Jurkat, Clone E6-1 (cell line): ENCODE results near the gene HK1.
"Not testable (repeated sequence)": the region's sequence is repeated elsewhere in the genome, so short reads cannot be mapped to it uniquely, and the experiment has no call there.

Experiments used
- DNase-seq: peaks from one replicate; pipeline ENCODE4 v3.0.0-alpha.2; 2011; ENCODE audit warnings: low read depth, low spot score
- H3K4me3 ChIP-seq: 2 replicates; pipeline ENCODE4 v1.5.1; 2011; ENCODE audit warnings: mild to moderate bottlenecking, low read length, control low read depth, moderate library complexity

Gene HK1

DNA sequence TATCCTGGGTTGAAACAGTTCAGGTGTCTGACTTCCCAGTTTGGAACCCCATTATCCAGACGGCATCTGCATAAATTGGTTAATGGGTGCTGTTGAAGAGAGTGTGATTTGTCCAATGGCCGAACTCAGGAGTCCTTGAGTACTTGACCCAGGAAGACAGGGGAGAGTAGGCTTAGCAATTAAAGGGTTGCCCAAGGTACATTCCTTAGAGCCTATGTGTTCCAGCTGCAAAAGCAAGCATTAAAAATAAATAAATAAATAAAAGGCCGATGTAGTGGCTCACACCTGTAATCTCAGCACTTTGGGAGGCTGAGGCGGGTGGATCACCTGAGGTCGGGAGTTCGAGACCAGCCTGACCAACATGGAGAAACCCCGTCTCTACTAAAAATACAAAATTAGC lies 44.0 kb downstream of the HK1 start:
- not testable (repeated sequence) for DNase-seq, H3K4me3 ChIP-seq

DNA sequence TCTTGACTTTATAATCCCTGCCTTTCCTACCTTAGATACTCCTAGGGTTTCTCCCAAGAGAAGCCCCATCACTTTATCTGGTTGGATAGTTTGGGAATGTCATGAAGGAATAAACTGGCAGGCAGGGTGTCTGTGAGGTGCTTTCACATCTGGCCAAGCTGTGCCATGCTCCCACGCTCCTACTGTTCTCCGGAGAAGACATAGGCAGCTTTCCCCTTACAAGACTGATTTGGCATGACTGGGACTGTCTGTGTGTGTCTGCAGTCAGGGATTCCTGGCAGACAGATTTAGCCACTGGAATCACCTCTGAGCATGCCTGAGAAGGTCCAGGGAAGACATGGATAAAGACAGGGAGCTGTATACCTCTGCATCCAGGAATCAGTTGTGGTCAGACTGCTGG lies 45.3 kb downstream of the HK1 start:
- no peak for DNase-seq
- H3K4me3 ChIP-seq, result no peak overlapping the region

DNA sequence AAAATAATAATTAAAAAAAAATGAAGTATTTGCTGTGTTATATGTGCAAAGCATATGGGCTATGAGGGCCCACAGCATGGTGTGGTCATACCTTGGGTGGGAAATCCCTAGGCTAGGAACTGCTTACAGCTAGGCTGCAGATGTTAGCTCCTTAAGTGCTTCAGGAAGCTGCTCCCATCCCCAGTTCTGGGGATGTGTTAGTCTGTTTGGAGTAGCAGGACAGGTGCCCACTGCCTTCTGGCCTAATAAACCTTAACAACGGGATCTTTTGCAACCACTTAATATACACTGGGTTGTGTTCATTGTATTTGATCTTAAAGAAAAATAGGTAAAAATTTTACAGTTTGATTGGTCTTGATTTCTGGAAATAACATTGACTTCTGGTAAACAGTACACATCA lies 46.3 kb downstream of the HK1 start:
- DNase-seq, result no peak
- no peak overlapping the region for H3K4me3 ChIP-seq

DNA sequence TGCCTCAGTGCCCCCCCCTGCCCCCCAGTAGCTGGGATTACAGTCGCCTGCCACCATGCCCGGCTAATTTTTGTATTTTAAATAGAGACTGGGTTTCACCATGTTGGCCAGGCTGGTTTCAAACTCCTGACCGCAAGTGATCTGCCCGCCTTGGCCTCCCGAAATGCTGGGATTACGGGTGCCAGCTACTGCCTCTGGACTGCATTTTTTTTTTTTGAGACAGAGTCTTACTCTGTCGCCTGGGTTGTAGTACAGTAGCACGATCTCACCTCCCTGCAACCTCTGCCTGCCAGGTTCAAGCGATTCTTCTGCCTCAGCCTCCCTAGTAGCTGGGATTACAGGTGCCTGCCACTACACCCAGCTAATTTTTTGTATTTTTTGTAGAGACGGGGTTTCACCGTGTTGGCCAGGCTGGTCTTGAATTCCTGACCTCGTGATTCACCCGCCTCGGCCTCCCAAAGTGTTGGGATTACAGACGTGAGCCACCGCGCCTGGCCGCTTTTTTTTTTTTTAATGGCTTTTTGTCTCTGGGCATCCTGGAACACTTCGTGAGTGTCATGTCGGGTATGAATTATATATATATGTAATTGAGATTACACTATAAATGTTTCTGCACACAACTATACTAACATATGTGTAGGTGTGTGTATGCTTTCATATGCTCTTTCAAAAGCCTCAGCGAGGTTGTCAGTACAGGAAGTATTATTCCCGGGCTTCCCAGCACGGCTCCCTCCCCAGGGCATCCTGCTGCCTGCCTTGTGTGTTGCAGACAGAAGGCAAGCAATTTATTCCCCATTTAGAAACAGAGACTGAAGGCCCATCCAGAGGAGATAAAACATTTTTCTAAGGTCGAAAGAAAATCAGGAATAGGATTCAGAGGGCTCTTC lies 47.6 kb downstream of the HK1 start:
- H3K4me3 ChIP-seq, DNase-seq: not testable (repeated sequence)

DNA sequence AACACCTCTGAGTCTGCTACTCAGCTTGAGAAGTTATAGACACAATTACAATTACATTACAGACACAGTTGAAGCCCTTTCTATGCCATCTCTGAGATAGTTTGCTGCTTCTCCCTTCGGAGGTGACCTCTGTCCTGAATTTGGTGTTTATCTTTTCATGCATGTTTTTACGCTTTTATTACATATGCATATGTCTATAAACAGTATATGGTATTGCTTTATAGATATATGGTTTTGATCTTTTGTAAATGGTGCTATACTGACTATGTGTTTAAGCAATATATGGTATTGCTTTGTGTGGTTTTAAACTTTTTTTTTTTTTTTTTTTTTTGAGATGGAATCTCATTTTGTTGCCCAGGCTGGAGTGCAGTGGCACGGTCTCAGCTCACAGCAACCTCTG lies 48.4 kb downstream of the HK1 start:
- H3K4me3 ChIP-seq, result no peak overlapping the region
- no peak for DNase-seq

DNA sequence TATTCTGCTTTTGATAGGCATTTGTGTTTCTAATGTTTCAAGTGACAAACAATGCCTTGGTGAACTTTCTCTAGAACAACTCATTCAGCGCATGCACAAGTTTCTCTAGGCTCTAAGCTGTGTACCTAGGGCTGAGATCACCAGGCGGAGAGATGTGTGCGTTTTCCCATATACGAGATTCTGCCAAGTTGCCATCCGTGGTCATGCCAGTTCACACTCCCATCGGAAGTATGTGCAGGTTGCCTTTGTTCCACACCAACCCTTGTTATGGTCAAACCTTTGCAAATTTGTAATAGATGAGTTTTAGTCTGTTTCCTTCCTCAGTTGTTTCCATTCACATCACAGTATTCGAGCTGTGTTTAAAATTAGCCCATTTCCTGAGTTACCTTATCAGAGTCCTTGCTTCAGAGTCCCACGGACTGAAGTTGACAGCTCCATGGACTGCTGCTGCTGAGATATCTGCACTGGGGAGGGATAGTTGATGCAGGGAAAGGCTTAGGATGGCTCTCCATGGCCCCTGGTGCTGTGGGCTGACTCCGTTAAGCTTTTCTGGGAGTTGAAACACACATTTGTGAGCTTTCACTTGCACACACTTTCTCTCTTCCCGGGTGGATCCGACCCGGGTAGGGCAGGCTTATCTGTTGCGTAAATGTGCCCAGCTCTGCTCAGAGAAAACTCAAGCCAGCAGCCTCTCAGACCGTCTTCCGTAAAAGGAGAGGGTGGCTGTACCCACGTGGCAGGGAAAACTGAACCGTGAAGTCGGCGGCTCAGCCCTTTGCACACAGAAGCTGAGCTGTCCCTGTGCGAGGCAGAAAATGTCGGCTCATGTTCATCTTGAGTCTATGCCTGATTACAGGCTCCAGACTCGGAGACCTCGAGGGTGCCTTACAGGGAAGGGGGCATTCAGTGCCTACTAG lies 49.4 kb downstream of the HK1 start:
- no peak for DNase-seq
- no peak overlapping the region for H3K4me3 ChIP-seq

DNA sequence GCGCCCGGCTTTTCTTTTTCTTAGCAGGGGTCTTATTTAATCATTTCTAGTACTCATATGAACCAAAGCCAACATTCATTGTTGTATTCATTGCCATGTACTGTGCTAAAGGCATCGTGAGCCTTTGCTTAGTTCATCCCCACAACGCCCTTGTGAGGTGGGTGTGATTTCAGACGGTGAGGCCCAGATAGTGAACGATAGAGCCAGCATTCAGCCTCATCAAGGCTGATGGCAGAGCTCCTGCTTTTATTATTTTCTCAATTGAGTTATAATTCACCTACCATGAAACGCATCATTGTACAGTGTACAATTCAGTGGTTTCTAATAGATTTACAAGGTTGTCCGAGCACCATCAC lies 50.1 kb downstream of the HK1 start:
- no peak overlapping the region for H3K4me3 ChIP-seq

DNA sequence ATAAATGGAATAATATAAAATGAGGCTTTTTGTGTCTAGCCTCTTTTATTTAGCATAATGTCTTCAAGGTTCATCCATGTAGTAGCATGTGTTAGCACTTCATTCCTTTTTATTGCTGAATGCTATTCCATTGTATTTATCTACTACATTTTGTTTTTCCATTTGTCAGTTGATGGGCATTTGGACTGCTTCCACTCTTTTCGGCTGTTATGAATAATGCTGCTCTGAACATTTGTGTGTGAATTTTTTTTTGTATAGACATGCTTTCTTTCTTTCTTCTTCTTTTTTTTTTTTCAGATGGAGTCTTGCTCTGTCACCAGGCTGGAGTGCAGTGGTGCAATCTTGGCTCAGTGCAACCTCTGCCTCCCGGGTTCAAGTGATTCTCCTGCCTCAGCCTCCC lies 50.6 kb downstream of the HK1 start:
- not testable (repeated sequence) for DNase-seq

More for the DNA sequence above, 50.1 kb downstream of the HK1 start:
- no peak for DNase-seq

DNA sequence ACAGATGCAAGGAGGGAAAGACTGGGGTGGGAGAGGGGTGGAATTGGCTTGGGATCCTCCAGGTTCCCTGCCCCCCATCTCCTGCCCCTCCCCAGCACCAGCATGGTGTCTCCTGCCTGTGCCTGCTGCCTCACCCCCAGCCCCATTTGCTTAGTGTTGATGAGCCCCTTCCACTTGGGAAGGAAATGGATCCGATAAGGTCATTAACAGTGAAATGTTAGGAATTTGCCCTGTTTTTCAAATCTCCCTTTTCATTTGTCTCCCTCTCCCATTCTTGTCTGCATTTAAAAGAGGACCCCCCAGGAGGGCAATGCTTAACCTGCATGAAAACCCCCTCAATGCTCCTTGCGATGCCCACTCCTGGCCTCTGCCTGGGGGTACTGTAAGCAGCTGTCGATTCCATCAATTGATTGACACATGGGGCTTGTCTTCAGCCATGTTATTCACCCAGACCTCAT lies 51.5 kb downstream of the HK1 start:
- H3K4me3 ChIP-seq, result no peak overlapping the region
- no peak for DNase-seq

More for the DNA sequence above, 50.6 kb downstream of the HK1 start:
- H3K4me3 ChIP-seq, result not testable (repeated sequence)

DNA sequence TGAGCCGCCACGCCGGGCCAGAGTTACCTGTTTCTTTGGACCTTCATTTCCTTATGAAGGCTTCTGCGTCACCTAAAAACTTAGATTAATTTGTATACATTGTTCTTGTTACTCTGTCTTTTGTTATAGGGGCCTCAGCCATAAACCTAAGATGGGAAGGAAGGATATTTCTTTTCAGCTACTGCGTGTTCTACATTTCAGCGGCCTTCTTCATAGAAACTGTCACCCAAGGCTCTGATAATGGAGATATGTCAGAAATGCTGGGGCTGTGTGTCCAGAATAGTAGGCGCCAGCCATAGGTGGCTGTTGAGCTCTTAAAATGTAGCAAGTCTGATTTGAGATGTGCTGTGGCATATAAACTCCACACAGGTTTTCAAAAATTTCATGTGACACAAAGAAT lies 52.9 kb downstream of the HK1 start:
- no peak for DNase-seq
- no peak overlapping the region for H3K4me3 ChIP-seq

DNA sequence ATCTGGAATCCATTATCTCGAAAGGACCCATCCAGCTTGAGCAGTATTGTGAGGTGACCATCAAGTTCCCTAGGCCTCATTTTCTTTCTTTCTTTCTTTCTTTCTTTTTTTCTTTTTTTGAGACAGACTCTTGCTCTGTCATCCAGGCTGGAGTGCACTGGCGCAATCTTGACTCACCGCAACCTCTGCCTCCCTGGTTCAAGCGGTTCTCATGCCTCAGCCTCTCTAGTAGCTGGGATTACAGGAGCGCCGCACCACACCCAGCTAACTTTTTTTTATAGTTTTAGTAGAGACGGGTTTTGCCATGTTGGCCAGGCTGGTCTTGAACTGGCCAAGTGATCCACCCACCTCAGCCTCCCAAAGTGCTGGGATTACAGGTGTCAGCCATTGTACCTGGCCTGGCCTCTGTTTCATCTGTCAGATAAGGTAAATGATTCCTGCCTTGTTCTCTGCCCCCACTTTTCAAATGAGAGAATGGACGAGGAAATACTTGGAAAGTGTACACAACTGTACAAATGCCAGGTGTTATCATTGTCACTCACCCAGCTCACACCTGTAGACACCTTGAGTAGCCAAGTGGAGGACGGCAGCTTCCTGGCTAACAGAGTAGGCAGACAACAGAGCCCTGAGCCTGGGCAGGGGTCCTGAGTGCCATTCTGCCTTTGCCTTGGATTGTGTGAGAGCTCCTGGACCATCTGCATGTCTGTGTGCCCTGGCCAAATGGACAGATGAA lies 54.1 kb downstream of the HK1 start:
- no peak overlapping the region for H3K4me3 ChIP-seq
- DNase-seq, result no peak

DNA sequence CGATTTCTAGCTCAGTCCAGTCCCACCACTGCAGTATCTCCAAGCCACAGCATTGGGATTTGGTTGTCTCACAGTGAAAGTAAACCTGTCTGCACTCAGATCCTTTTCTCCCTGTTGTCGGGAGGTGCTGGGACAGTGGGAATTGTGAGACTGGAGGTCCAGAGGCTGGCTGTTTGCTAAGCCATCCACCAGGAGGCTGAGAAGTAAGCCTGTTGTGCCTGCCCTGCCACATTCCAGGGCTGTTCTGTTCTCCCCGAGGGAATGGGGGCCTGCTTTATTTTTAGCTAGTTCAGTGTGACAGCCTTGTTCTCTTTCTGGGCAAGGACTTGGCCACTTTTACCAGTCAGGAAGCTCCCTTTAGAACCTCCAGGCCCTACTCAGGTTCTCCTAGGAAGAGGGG lies 54.9 kb downstream of the HK1 start:
- no peak overlapping the region for H3K4me3 ChIP-seq
- DNase-seq, result no peak

DNA sequence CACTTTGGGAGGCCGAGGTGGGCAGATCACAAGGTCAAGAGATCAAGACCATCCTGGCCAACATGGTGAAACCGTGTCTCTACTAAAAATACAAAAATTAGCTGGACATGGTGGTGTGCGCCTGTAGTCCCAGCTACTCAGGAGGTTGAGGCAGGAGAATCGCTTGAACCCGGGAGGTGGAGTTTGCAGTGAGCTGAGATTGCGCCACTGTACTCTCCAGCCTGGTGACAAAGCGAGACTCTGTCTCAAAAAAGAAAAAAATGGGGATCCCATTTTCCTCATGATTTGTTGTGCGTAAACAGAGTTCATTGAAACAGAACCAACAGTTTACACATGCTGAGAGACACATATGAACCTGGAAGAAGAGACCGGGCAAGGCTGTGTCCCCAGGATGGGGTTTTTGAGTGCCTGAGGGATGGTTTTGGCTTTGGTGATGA lies 55.6 kb downstream of the HK1 start:
- DNase-seq, H3K4me3 ChIP-seq: not testable (repeated sequence)

DNA sequence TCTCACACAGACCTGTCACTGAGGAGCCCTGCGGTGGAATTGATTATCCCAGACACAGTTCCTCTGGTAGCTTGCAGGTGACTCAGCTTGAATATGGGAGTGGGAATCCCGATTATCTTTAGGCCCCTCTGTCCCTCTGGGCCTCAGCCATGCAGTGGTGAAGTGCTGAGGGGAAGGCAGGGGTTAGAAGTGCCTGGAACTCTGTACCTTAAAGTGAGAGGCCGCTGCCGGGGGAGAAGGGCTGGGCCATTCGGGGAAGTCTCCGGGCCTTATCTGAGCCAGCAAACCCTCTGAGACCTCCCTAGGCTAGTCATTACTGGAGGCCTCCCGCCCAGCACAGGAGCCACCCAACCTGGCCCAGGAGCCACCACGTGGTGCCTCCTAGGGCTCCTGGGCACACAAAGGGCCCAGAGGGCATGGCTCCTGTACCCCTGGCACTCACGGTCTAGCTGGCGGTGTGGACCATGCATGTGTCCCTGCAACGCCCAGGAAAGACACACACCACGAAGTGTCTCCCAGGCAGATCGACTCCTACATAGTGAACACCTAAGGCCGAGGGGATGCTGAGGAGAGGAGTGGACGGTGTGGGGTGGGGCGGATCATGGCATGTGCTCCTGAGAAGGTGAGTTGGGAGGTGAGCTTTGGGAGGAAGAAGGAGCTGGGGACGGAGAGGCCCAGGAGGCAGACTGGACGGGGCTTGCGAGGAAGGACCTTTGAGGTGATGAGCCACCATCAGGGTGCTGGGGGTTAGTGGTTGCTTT lies 56.2 kb downstream of the HK1 start:
- DNase-seq, result no peak
- H3K4me3 ChIP-seq, result no peak overlapping the region

DNA sequence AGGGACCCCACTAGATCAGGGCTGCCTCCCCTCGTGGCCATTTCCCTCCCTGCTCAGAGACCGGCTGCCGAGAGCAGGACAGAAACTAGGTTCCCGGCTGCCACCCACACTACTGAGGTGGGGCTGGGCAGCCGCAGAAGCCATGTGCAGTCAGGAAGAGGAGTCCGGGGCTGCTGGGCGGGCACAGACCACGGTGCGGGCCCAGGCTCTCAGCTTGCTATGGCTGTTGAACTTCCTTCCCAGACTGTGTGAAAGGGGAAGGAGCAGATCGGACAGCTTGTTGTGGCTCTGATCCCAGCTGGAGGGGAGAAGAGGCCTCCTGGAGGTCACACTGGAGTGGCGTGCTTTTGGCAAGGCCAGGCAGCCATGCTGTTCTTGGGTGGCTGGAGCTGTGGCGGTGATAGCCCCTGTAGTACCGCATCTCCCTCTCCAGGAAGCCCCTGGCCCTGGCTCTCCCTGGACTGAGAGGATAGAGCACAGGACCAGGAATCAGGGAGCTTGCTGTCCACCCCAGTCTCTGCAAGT lies 56.8 kb downstream of the HK1 start:
- no peak overlapping the region for H3K4me3 ChIP-seq
- no peak for DNase-seq

DNA sequence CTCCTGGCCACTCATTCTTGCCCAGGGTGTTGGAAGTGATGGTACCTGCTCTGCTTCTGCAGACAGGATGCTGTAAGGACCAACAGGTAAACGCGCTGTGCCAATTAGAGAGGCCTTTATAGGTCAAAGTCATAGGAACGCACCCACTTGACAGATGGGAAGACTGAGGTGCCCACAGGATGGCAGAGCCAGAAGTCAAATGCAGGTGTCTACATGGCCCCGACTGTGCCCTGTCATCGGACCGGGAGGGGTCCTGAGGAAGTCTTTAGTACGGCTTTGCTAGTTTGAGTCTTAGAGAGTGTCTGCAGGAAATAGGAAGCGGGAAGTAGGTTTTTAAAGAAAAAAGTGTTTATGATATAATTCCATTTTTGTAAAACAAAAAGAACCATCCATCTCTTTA lies 57.3 kb downstream of the HK1 start:
- DNase-seq, result no peak
- H3K4me3 ChIP-seq, result no peak overlapping the region

DNA sequence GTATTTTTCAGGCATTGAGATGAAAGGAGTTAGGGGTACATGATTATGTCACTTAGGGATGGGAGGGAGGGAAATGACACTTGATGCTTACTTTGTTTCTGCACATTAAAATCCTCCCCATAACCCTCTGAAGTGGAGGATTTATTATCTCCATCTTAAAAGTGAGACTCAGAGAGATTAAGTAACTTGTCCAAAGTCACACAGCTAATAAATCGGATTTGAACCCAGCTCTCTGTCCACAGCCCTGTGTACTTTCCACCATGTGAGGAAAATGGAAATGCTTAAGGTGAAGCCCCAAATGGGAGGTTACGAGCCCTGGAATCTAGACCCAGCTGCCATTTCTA lies 58.6 kb downstream of the HK1 start:
- no peak overlapping the region for H3K4me3 ChIP-seq
- DNase-seq, result no peak

DNA sequence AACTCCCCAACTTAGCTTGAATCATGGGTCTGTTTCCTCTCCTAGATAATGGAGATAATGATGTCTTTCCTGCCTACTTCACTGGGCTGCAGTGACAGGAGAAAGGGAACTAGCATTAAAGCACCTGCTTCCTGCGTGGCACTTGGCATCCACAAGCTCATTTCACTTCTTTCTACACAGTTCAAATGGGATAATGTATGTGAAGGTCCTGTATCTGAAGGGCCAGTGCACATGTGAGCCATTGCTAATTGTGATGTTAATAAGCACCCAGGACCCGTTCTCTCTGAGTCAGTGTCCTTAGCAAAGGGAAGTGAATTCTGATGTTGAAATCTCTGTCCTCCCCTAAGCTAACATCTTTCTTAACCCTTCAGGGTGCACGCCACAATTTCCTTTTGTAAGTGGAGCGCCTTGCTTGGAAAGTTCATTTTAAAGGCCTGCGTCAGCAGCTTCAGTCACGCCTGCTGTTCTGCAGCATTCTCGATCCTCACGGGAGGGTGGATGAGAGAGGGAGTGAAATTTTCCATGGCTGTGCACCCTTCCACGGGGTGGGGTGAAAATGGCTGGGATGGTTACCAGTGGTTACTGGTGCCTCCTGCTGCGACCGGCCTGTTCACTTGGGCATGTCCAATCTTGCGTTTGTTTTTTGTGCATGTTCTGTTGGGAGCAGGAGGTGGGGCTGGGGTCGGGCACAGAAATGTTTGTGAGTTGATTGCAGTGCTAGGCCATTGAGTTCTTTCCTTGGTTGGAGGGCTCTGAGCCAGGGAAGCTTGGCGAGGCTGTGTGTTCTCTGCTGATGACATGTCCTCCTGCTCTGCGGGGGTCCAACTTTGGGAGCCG lies 59.2 kb downstream of the HK1 start:
- no peak overlapping the region for H3K4me3 ChIP-seq
- no peak for DNase-seq
